22Rv1 (cell line): ENCODE data around the gene FTL.

Experiments used
- ZFX ChIP-seq: fragments of 450-650 bp; IDR thresholded peaks from 2 replicates; pipeline ENCODE4 v1.6.1; 2017; ENCODE audit warnings: antibody characterized with exemption, borderline replicate concordance
- TF ChIP-seq, protein P1 (sequence below): fragments of 450-650 bp; IDR thresholded peaks from 2 replicates; pipeline ENCODE4 v1.5.1; 2017; ENCODE audit warnings: mild to moderate bottlenecking

DNA sequence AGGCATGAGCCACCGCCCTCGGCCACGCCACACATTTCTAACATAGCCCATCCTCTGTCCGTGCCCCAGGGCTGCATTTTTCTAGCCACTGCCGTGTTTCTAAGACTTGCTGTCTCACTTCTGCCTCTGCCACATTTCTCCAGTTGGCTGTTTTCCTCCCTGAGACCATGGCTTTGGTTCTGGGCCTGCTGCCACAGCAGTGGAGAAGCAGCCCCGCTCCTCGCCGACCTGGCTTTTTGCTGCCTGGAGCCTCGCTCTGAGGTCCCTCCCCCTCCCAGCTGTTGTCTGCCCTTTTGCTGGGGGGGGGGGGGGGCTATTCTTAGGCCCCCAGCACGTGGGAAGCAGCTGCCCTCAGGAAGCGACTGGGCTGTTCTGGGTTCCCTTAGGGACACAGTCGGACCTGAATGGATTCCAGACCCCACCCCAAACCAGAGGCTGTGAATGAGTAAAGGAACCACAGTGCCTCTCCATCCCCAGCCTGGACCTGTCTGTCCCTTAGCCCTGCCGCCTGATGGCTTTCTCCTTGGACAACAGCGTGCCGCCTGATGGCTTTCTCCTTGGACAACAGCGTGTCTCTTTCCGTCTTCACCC, 24.7 kb downstream of the FTL start:
- TF ChIP-seq, protein P1, sequence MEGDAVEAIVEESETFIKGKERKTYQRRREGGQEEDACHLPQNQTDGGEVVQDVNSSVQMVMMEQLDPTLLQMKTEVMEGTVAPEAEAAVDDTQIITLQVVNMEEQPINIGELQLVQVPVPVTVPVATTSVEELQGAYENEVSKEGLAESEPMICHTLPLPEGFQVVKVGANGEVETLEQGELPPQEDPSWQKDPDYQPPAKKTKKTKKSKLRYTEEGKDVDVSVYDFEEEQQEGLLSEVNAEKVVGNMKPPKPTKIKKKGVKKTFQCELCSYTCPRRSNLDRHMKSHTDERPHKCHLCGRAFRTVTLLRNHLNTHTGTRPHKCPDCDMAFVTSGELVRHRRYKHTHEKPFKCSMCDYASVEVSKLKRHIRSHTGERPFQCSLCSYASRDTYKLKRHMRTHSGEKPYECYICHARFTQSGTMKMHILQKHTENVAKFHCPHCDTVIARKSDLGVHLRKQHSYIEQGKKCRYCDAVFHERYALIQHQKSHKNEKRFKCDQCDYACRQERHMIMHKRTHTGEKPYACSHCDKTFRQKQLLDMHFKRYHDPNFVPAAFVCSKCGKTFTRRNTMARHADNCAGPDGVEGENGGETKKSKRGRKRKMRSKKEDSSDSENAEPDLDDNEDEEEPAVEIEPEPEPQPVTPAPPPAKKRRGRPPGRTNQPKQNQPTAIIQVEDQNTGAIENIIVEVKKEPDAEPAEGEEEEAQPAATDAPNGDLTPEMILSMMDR, result no peak
- no peak for TF ChIP-seq ZFX
